NT2/D1 (cell line): ENCODE measurements around the gene TBCCD1.

Experiments used
- SUZ12 ChIP-seq: IDR thresholded peaks from 2 replicates; pipeline ENCODE4 v1.6.1; 2011; ENCODE audit not compliant: insufficient read length, insufficient read depth; ENCODE audit errors: extremely low read depth
- YY1 ChIP-seq: IDR thresholded peaks from 2 replicates; pipeline ENCODE4 v1.6.1; 2011; ENCODE audit not compliant: insufficient read length, insufficient read depth
- ZNF274 ChIP-seq: IDR thresholded peaks from 2 replicates; pipeline ENCODE4 v1.6.1; 2011; ENCODE audit warnings: mild to moderate bottlenecking, low read depth, low read length

GRCh38 chr3:186582541-186582940 is 15.4 kb upstream of the TBCCD1 start:
- TF ChIP-seq SUZ12 = no peak
- no peak for TF ChIP-seq YY1
- TF ChIP-seq ZNF274 = no peak
